Subcutaneous abdominal adipose tissue (tissue), 5 donors: ENCODE measurements around the gene MAML1.
"Not testable (repeated sequence)": the region's sequence is repeated elsewhere in the genome, so short reads cannot be mapped to it uniquely, and the experiment has no call there.

ENCODE experiments used
- H3K27ac ChIP-seq: one replicate; pipeline ENCODE4 v1.7.0; 2013; ENCODE audit warnings: low read depth, mild to moderate bottlenecking, inconsistent platforms, low read length, moderate library complexity
- H3K27me3 ChIP-seq, 5 donors: one replicate each; pipeline ENCODE4 v1.7.0; 2013; ENCODE audit warnings: low read length in 5 of 5, inconsistent platforms in 1 of 5; ENCODE audit not compliant: control insufficient read depth in 5 of 5, insufficient read depth in 4 of 5
- H3K36me3 ChIP-seq, 5 donors: one replicate each; pipeline ENCODE4 v1.7.0; 2013; ENCODE audit warnings: low read length in 5 of 5; ENCODE audit not compliant: control insufficient read depth in 5 of 5, insufficient read depth in 5 of 5
- H3K4me1 ChIP-seq, 5 donors: one replicate each; pipeline ENCODE4 v1.7.0; 2013; ENCODE audit warnings: low read length in 5 of 5, mild to moderate bottlenecking in 3 of 5, moderate library complexity in 1 of 5; ENCODE audit not compliant: control insufficient read depth in 5 of 5, insufficient read depth in 5 of 5
- H3K4me3 ChIP-seq, 5 donors: one replicate each; pipeline ENCODE4 v1.7.0; 2013; ENCODE audit warnings: low read length in 5 of 5, low read depth in 1 of 5
- H3K9ac ChIP-seq, 5 donors: one replicate each; pipeline ENCODE4 v1.7.0; 2013; ENCODE audit warnings: low read length in 5 of 5, mild to moderate bottlenecking in 4 of 5, moderate library complexity in 3 of 5
- H3K9me3 ChIP-seq, 5 donors: one replicate each; pipeline ENCODE4 v1.7.0; 2013; ENCODE audit warnings: low read length in 5 of 5; ENCODE audit not compliant: control insufficient read depth in 5 of 5
- donor health status: healthy.
- donor health status: healthy.
- donor health status: healthy.
- donor health status: healthy.
- donor health status: healthy.

MAML1 gene

GRCh38 chr5:179732918-179733771 is 523 bp downstream of the MAML1 start:
- Histone ChIP-seq H3K27me3 (no peaks in the 10 kb centered on the region), H3K9me3 (no peaks in the 10 kb centered on the region), H3K4me3 (peak overlapping the region; percentile 83 to 91 (median 89)), H3K27ac (peak overlapping the region; percentile 96), H3K9ac (peak overlapping the region; percentile 81 to 93 (median 91)), H3K36me3 (peaks cover 13 to 31% (median 22%) of the 10 kb centered on the region in 5 donors), H3K4me1 (peaks cover 3 to 52% (median 32%) of the 10 kb centered on the region in 5 donors)

DNA sequence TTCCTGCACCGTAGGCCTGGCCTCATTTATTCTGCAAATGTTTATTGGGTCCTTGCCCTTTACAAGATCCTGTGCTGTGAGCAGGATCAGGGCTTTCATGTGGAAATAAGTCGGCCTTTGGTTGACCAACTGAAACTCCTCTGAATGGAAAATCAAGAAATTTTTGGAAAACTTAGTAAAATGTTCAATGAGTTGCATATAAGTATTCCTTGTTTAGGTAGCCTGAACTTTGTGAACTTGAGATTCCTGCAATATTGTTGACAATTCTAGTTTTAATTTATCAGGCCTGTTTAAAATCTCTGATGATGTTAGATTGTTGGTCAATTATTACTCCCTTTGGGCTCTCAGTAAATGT is 1.1 kb downstream of the MAML1 start:
- Histone ChIP-seq H3K27me3 (no peaks in the 10 kb centered on the region), H3K4me1 (peaks cover 3 to 55% (median 32%) of the 10 kb centered on the region in 5 donors), H3K9me3 (no peaks in the 10 kb centered on the region), H3K9ac (peak overlapping the region; percentile 81 to 93 (median 91)), H3K4me3 (peak overlapping the region; percentile 83 to 91 (median 89)), H3K36me3 (peaks cover 9 to 26% (median 16%) of the 10 kb centered on the region in 5 donors), H3K27ac (peak overlapping the region; percentile 96)

DNA sequence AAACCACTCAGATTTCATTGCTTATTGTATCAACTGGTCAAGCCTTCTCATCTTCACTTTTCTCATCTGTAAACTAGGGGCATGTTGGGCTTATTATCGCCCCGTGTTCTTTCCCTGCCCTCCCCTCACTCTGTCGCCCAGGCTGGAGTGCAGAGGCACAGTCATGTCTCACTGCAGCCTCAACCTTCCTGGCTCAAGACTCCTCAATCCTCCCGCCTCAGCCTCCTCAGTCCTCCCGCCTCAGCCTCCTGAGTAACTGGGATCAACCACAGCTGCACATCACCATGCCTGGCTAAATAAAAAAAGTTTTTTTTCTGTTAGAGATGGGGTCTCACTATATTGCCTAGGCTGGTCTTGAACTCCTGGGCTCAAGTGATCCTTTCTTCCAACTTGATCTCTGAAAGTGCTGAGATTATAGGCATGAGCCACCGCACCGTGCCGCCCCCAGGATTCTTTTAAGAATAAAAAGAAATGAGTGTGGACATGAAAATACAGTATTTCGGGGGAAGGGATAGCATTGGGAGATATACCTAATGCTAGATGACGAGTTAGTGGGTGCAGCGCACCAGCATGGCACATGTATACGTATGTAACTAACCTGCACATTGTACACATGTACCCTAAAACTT is 2.0 kb downstream of the MAML1 start:
- peaks cover 4 to 17% (median 11%) of the 10 kb centered on the region in 5 donors for H3K36me3 ChIP-seq
- peak overlapping the region in 4 of 5 donors; percentile 90 to 93 (median 91) for H3K9ac ChIP-seq
- peaks cover 3 to 55% (median 32%) of the 10 kb centered on the region in 5 donors for H3K4me1 ChIP-seq
- H3K9me3 ChIP-seq, result no peaks in the 10 kb centered on the region
- no peaks in the 10 kb centered on the region for H3K27me3 ChIP-seq
- peak overlapping the region in 3 of 5 donors; percentile 24 to 91 (median 90) for H3K4me3 ChIP-seq
- peak overlapping the region; percentile 96 for H3K27ac ChIP-seq

- no peak overlapping the region for H3K4me3 ChIP-seq
- no peaks in the 10 kb centered on the region for H3K9me3 ChIP-seq
- peaks cover 0 to 9% (median 0%) of the 10 kb centered on the region in 5 donors for H3K36me3 ChIP-seq
- peak overlapping the region; percentile 8 for H3K27ac ChIP-seq
- H3K9ac ChIP-seq, result peak overlapping the region in 1 of 5 donors; percentile 32
- no peaks in the 10 kb centered on the region for H3K27me3 ChIP-seq
- H3K4me1 ChIP-seq, result peaks cover 3 to 45% (median 20%) of the 10 kb centered on the region in 5 donors
Observed at GRCh38 chr5:179738742-179739141, 6.1 kb downstream of the MAML1 start.

DNA sequence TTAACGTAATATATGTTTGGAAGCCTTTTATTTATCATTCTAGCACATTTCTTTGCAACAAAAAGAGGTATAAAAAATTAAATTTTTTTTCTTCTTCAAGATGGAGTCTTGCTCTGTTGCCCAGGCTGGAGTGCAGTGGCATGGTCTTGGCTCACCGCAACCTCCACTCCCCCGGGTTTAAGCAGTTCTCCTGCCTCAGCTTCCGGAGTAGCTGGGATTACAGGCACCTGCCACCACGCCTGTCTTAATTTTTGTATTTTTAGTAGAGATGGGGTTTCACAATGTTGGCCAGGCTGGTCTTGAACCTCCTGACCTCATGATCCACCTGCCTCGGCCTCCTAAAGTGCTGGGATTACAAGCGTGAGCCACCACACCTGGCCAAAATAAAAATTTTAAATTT is 11.5 kb downstream of the MAML1 start:
- not testable (repeated sequence) for H3K36me3 ChIP-seq, H3K4me1 ChIP-seq, H3K4me3 ChIP-seq, H3K9ac ChIP-seq, H3K9me3 ChIP-seq, H3K27ac ChIP-seq, H3K27me3 ChIP-seq

GRCh38 chr5:179746872-179747271 is 14.2 kb downstream of the MAML1 start:
- Histone ChIP-seq H3K36me3 (peaks cover 3 to 8% (median 6%) of the 10 kb centered on the region in 5 donors), H3K27me3 (no peaks in the 10 kb centered on the region), H3K4me3 (no peak overlapping the region), H3K9ac (no peak overlapping the region), H3K9me3 (no peaks in the 10 kb centered on the region), H3K4me1 (peaks cover 0 to 4% (median 3%) of the 10 kb centered on the region in 5 donors), H3K27ac (no peak overlapping the region)

DNA sequence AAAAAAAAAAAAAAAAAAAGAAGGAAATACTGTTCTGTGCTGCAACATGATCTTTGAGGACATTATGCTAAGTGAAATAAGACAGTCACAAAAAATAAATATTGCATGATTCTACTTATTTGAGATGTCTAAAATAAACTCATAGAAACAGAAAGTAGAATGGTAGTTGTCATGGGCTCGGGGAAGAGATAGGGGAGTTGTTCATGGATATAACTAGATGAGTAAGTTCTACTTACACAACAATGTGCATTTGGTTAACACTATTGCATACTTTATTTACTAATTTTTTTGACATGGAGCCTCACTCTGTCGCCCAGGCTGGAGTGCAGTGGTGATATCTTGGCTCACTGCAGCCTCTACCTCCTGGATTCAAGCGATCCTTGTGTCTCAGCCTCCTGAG is 15.2 kb downstream of the MAML1 start:
- Histone ChIP-seq H3K4me1 (peaks cover 0 to 4% (median 3%) of the 10 kb centered on the region in 5 donors), H3K36me3 (peaks cover 3 to 8% (median 6%) of the 10 kb centered on the region in 5 donors), H3K27ac (no peak overlapping the region), H3K9ac (no peak overlapping the region), H3K27me3 (no peaks in the 10 kb centered on the region), H3K9me3 (no peaks in the 10 kb centered on the region), H3K4me3 (no peak overlapping the region)

- Histone ChIP-seq H3K9ac (no peak overlapping the region), H3K27ac (no peak overlapping the region), H3K27me3 (no peaks in the 10 kb centered on the region), H3K4me1 (peaks cover 0 to 7% (median 4%) of the 10 kb centered on the region in 5 donors), H3K36me3 (peaks cover 3 to 8% (median 6%) of the 10 kb centered on the region in 5 donors), H3K4me3 (no peak overlapping the region), H3K9me3 (no peaks in the 10 kb centered on the region)
Observed at GRCh38 chr5:179749857-179750508, 17.4 kb downstream of the MAML1 start.

DNA sequence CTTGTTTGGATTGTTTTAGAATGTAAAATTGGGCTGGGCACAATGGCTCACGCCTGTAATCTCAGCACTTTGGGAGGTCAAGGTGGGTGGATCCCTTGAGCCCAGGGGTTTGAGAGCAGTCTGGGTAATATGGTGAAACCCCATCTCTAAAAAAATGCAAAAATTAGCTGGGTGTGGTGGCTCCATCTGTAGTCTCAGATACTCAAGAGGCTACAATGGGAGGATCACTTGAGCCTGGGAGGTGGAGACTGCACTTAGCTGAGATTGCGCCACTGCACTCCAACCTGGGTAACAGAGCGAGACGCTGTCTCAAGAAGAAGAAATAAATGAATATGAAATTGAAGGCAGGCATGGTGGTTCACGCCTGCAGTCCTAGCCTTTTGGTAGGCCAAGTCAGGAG is 21.3 kb downstream of the MAML1 start:
- Histone ChIP-seq H3K27ac (no peak overlapping the region), H3K9me3 (no peaks in the 10 kb centered on the region), H3K27me3 (no peaks in the 10 kb centered on the region), H3K4me3 (no peak overlapping the region), H3K36me3 (peaks cover 0 to 8% (median 6%) of the 10 kb centered on the region in 5 donors), H3K9ac (no peak overlapping the region), H3K4me1 (peaks cover 3 to 22% (median 15%) of the 10 kb centered on the region in 5 donors)
